HEK293T (cell line): ENCODE data around the gene EDA.

Experiments used
- ARNT ChIP-seq: fragments of 450-650 bp; IDR thresholded peaks from 2 replicates; pipeline ENCODE4 v1.6.1; 2017; ENCODE audit warnings: mild to moderate bottlenecking
- BHLHE40 ChIP-seq: fragments of 450-650 bp; IDR thresholded peaks from 2 replicates; pipeline ENCODE4 v1.6.1; 2016; ENCODE audit warnings: mild to moderate bottlenecking, moderate library complexity, borderline replicate concordance
- ELF4 ChIP-seq: fragments of 450-650 bp; IDR thresholded peaks from 2 replicates; pipeline ENCODE4 v1.6.1; 2017; ENCODE audit warnings: antibody characterized with exemption
- FOXK2 ChIP-seq: fragments of 450-650 bp; IDR thresholded peaks from 2 replicates; pipeline ENCODE4 v1.6.1; 2016; ENCODE audit warnings: mild to moderate bottlenecking
- FOXM1 ChIP-seq: fragments of 450-650 bp; IDR thresholded peaks from 2 replicates; pipeline ENCODE4 v1.6.1; 2017; ENCODE audit warnings: mild to moderate bottlenecking, borderline replicate concordance
- HDGF ChIP-seq: fragments of 450-650 bp; IDR thresholded peaks from 2 replicates; pipeline ENCODE4 v1.6.1; 2017; ENCODE audit warnings: antibody characterized with exemption, borderline replicate concordance
- SP1 ChIP-seq: fragments of 450-650 bp; IDR thresholded peaks from 2 replicates; pipeline ENCODE4 v1.6.1; 2017
- SUZ12 ChIP-seq: fragments of 450-650 bp; IDR thresholded peaks from 2 replicates; pipeline ENCODE4 v1.6.1; 2016; ENCODE audit warnings: mild to moderate bottlenecking

DNA sequence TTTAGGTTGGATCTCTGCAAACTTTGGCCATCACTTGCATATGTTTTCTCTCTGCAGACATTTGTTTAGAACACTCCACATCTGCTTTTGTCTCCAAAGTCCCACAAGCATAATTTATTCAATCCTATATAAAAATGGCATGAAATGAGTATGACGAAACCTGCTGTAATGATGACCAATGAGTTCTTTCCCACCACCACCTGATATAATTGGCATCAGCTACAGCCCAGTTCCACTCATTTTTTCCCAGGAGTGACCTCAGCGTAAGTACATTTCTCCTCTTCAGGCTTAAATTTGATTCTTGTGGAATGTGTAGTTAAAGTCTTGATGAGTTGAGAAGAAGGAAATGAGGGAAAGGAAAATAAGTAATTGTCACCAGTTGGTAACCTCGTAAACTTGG, 228.7 kb downstream of the EDA start:
- TF ChIP-seq BHLHE40 (no peak), ELF4 (no peak), FOXM1 (no peak), HDGF (no peak), FOXK2 (no peak), ARNT (no peak), SP1 (no peak), SUZ12 (no peak)
